ENCODE data around the gene REX1BD. TPM values are rescaled to one million over a fixed set of nuclear protein-coding genes. Genes with fewer than 3 reads are reported as not detected.

REX1BD gene
- total RNA-seq, 1 experiment from 2014 or later: 72.3 TPM

- WGBS (ENCODE audit: extremely low coverage, insufficient read length, low lambda C conversion rate): no CpG with 5 or more reads among the region's 10 CpGs
- H3K4me3 Mint-ChIP-seq: no peak overlapping the region
- Histone ChIP-seq H3K27ac (ENCODE audit: insufficient read length, low read depth, low read length) (no peak overlapping the region), H3K4me1 (ENCODE audit: insufficient read depth, low read length) (no peaks in the 10 kb centered on the region), H3K4ac (ENCODE audit: low read depth, low read length) (no peak overlapping the region), H2AFZ (ENCODE audit: low read length) (no peak overlapping the region), H3K23ac (ENCODE audit: insufficient read length, low read depth, low read length) (no peak overlapping the region), H3K23me2 (ENCODE audit: insufficient read length, low read depth, low read length, poor library complexity, severe bottlenecking) (no peaks in the 10 kb centered on the region), H4K5ac (ENCODE audit: insufficient read length, low read depth, low read length) (no peak overlapping the region), H3K4me2 (ENCODE audit: insufficient read depth, insufficient read length, low read length) (no peak overlapping the region), H2BK20ac (ENCODE audit: low read depth, low read length, poor library complexity, severe bottlenecking) (no peak overlapping the region), H2BK12ac (ENCODE audit: insufficient read length, low read depth, low read length) (no peak overlapping the region), H4K8ac (replicated peaks; ENCODE audit: insufficient read length, low read depth, low read length) (no peak overlapping the region), H3K14ac (ENCODE audit: insufficient read depth, low read length) (no peak overlapping the region), H3K79me2 (ENCODE audit: insufficient read depth, low read length) (no peaks in the 10 kb centered on the region), H3K9ac (ENCODE audit: extremely low read depth, insufficient read length, low read length) (no peak overlapping the region), H3K56ac (ENCODE audit: insufficient read length, low read depth, low read length) (no peak overlapping the region), H4K91ac (ENCODE audit: insufficient read length, low read depth, low read length) (no peak overlapping the region), H2AK5ac (ENCODE audit: insufficient read length, low read length) (no peak overlapping the region), H2BK120ac (ENCODE audit: low read depth, low read length, poor library complexity, severe bottlenecking) (no peak overlapping the region), H3K9me3 (ENCODE audit: control insufficient read depth, low read depth, low read length) (no peaks in the 10 kb centered on the region), H4K20me1 (ENCODE audit: control insufficient read depth, insufficient read depth, insufficient read length) (no peaks in the 10 kb centered on the region), H3K18ac (ENCODE audit: insufficient read length, low read depth, low read length) (no peak overlapping the region), H3T11ph (ENCODE audit: low read length) (no peak overlapping the region), H2BK15ac (ENCODE audit: low read depth, low read length) (no peak overlapping the region), H2BK5ac (ENCODE audit: insufficient read length, low read length) (no peak overlapping the region), H3K79me1 (ENCODE audit: insufficient read depth, low read depth, low read length, poor library complexity, severe bottlenecking) (no peaks in the 10 kb centered on the region), H3K27me3 (ENCODE audit: insufficient read depth, low read length) (0 out of 2 replicates have a peak, but pooled peaks cover under 1% of the 10 kb centered on the region)
- H3K36me3 Mint-ChIP-seq (ENCODE audit: insufficient read depth in 1 of 3, low read depth in 3 of 3): peaks cover 0 to 7% (median 4%) of the 10 kb centered on the region in 3 experiments; a peak in 4 of 7 replicates
- DNase-seq: no peak
- no peak for TF ChIP-seq CTCF (conservative IDR thresholded peaks at IDR 0.05)
- peaks cover 5 to 6% of the 10 kb centered on the region in 2 experiments; a peak in 4 of 5 replicates for H3K9me3 Mint-ChIP-seq
- H3K27me3 Mint-ChIP-seq (ENCODE audit: low read depth): peaks cover 60% of the 10 kb centered on the region
- H3K27ac Mint-ChIP-seq: no peak overlapping the region
- no peaks in the 10 kb centered on the region for H3K4me1 Mint-ChIP-seq
Measured at GRCh38 chr19:18620311-18620710, 31.7 kb downstream of the REX1BD start.

Data from H9 (cell line).